ENCODE results near the gene ARHGEF1.
"Not testable (repeated sequence)": the region's sequence is repeated elsewhere in the genome, so short reads cannot be mapped to it uniquely, and the experiment has no call there.

Gene ARHGEF1

DNA sequence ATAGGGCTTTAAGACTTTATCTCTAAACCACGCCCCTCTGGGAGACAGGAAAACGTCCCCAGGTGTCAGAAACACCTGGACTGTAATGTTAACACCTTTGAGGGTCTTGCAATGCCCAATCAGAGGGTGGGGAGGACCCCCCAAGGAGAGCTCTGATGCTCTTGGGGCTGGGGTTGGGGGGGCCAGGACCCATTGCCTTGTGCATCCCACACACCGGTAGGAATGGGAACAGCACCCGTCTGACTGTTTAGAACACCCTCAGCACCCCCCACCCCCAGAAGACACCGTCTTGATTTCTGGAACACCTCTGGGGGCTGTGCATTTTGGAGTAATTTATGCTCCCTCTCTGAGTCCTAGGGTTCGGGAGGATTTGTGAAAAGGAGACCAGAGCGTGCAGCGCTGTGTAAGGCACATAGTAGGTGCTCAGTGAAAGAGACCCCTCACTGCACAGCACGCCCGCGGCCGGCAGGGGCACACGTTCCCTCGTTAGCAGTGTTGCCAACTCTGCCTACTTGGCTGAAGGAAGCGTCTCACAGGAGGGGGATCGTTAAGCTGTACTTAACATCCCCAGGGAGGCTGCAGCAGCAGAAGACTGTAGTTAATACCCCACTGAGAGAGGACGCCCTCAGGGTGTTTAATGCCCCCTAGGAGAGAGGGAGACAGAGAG is 48.1 kb downstream of the ARHGEF1 start:
- DNase-seq (ENCODE audit: low spot score) = no peak

DNA sequence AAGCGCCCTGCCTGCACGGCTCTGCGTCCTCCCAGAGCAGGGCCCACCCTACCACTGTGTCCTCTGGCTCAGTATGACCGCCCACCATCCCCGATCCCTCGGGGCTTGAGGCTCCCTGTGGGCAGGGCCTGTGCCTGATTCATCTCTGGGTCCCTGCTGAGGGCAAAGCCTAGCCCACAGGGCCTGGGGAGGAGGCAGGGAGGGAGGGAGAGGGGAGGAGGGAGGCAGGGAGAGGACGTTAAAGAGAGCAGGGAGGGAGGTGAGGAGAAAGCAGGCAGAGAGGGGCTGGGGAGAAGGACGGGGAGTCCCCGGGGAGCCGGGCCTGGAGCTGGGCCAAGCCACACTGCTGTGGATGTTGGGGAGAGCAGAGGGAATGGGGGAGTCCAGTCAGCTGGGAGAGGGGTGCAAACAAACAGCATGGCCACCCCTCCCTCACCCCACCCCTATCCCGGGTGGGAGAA is 49.3 kb downstream of the ARHGEF1 start:
- DNase-seq (ENCODE audit: low spot score) = no peak

DNA sequence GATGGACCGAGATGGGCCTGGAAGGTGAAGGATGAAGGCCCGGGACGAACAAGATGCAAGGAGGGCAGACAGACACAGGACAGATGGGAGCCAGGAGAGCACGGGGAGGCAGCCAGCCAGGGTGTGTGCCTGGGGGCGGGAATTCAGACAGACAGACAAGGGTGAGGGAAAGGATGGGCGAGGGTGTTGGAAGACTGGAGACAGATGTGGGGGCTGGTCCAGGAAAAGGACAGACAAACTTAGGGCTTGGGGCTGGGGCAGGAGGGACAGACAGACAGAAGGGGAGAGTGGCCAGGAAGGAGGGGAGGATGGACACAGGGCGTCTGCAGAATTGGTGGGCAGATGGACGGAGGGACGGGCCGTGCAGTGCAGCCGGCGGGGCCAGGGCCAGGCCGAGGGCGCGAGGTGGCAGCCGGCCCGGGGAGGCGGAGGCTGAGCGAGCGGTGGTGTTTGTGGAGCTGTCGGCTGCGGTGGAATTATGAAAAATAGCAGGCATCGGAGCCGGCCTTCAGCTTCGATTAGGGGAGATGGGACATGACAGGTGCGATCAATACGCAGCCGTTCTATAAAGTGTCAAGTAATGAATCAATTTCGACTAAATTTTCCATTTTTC is 49.8 kb downstream of the ARHGEF1 start:
- no peak for DNase-seq (ENCODE audit: low spot score)

GRCh38 chr19:41933693-41934426 is 50.9 kb downstream of the ARHGEF1 start:
- DNase-seq (ENCODE audit: low spot score) = no peak

GRCh38 chr19:41934849-41935374 is 51.9 kb downstream of the ARHGEF1 start:
- peak; percentile 84 for DNase-seq (ENCODE audit: low spot score)

- no peak for DNase-seq (ENCODE audit: low spot score)
Measured at GRCh38 chr19:41935760-41936415, 52.9 kb downstream of the ARHGEF1 start.

GRCh38 chr19:41936416-41936850 is 53.4 kb downstream of the ARHGEF1 start:
- no peak for DNase-seq (ENCODE audit: low spot score)

GRCh38 chr19:41936961-41937360 is 54.0 kb downstream of the ARHGEF1 start:
- no peak for DNase-seq (ENCODE audit: low spot score)

- no peak for DNase-seq (ENCODE audit: low spot score)
Measured at GRCh38 chr19:41937525-41938468, 54.8 kb downstream of the ARHGEF1 start.

- not testable (repeated sequence) for DNase-seq (ENCODE audit: low spot score)
Measured at GRCh38 chr19:41939209-41939608, 56.2 kb downstream of the ARHGEF1 start.

- peak; percentile 45 for DNase-seq (ENCODE audit: low spot score)
Measured at GRCh38 chr19:41939861-41940730, 57.1 kb downstream of the ARHGEF1 start.

GRCh38 chr19:41940731-41941409 is 57.9 kb downstream of the ARHGEF1 start:
- DNase-seq (ENCODE audit: low spot score) = no peak

GRCh38 chr19:41941410-41942202 is 58.6 kb downstream of the ARHGEF1 start:
- no peak for DNase-seq (ENCODE audit: low spot score)

GRCh38 chr19:41944336-41944735 is 61.4 kb downstream of the ARHGEF1 start:
- DNase-seq (ENCODE audit: low spot score) = no peak

DNA sequence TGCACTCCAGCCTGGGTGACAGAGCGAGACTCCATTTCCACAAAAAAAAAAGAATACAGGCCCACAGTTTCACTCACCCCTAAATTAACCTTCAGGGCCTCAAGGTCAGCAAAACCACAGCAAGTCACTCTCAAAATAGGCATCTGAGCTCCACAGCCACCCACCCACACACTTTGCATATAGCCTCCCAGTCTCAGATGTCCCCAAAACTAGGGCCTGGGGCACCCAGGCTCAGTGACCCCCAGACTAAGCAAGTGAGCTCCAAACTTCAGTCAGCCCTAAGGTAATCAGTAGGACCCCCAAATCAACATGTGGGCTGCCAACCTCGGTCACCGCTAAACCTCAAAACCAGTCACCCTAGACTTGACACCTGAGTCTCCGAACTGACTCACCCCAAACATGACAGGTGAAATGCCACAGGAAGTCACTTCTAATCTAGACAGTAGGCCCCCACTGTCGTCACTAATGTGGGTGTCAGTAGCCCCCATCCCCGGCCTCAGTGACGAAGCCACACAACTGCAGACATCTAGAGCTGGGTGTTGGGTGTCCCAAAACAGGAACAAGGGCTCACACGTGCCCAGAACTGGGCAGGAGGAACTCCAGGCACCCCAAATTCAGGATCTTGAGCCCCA is 62.3 kb downstream of the ARHGEF1 start:
- DNase-seq (ENCODE audit: low spot score) = no peak

- no peak for DNase-seq (ENCODE audit: low spot score)
Measured at GRCh38 chr19:41947091-41947490, 64.1 kb downstream of the ARHGEF1 start.

- DNase-seq (ENCODE audit: low spot score) = peak; percentile 76
Measured at GRCh38 chr19:41951686-41952172, 68.7 kb downstream of the ARHGEF1 start.

DNA sequence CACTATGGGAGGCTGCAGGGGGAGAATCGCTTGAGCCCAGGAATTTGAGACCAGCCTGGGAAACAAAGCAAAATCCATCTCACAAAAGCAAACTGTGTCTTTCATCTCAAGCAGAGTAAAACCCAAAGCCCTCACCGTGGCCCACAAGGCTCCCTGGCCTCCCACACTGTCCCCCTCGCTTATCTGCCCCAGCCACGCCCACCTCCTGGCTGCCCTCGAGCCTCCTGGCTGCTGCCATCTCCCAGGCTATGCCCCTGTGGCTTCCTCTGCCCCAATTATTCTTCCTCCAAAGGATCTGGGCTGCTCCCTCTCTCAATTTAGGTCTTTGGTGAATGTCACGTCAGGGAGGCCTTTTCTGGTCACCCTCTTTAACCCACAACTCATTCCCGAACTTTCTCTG is 72.5 kb downstream of the ARHGEF1 start:
- no peak for DNase-seq (ENCODE audit: low spot score)

Data from SK-N-DZ (cell line).